Nephron (organoid): Measurements from ENCODE around the gene MTREX.

Experiments
- H3K27ac Mint-ChIP-seq, 3 experiments: 2 replicates each; pipeline ENCODE4 v1.8.0; 2020; ENCODE audit warnings: mixed read lengths in 3 of 3, mild to moderate bottlenecking in 2 of 3, moderate library complexity in 1 of 3
- H3K27me3 Mint-ChIP-seq: 2 replicates; pipeline ENCODE4 v1.8.0; 2021; ENCODE audit warnings: low read depth, mild to moderate bottlenecking, moderate library complexity, mixed read lengths
- H3K36me3 Mint-ChIP-seq: 2 replicates; pipeline ENCODE4 v1.8.0; 2020; ENCODE audit warnings: low read depth, mixed read lengths
- H3K4me1 Mint-ChIP-seq: 2 replicates; pipeline ENCODE4 v1.8.0; 2020; ENCODE audit warnings: mixed read lengths
- H3K4me3 Mint-ChIP-seq, 3 experiments: 2 replicates each; pipeline ENCODE4 v1.8.0; 2020; ENCODE audit warnings: mild to moderate bottlenecking in 3 of 3, mixed read lengths in 3 of 3, moderate library complexity in 2 of 3
- H3K9me3 Mint-ChIP-seq: 2 replicates; pipeline ENCODE4 v1.8.0; 2020; ENCODE audit warnings: mixed read lengths
- CTCF ChIP-seq, 3 experiments: fragments of 200-600 bp; sonication (generic); IDR thresholded peaks; one replicate each; pipeline ENCODE4 v1.5.0; 2021; ENCODE audit warnings: antibody characterized with exemption in 3 of 3; ENCODE audit not compliant: unreplicated experiment in 3 of 3

MTREX gene

GRCh38 chr5:55437452-55437851 is 129.7 kb downstream of the MTREX start:
- Mint-ChIP-seq H3K27ac (peak overlapping the region; percentile 91 to 94 (median 93)), H3K27me3 (no peaks in the 10 kb centered on the region)

GRCh38 chr5:55437859-55438206 is 130.0 kb downstream of the MTREX start:
- no peak for TF ChIP-seq CTCF (IDR thresholded peaks at IDR 0.05; ENCODE audit: unreplicated experiment in 3 of 3)
- Mint-ChIP-seq H3K4me3 (peak overlapping the region in 1 of 3 experiments; percentile 8), H3K9me3 (peaks cover 14% of the 10 kb centered on the region), H3K27me3 (no peaks in the 10 kb centered on the region), H3K27ac (peak overlapping the region; percentile 91 to 94 (median 93)), H3K4me1 (peaks cover 69% of the 10 kb centered on the region), H3K36me3 (peaks cover 43% of the 10 kb centered on the region)

More at GRCh38 chr5:55437452-55437851, 129.7 kb downstream of the MTREX start:
- peaks cover 18% of the 10 kb centered on the region for H3K9me3 Mint-ChIP-seq
- peaks cover 46% of the 10 kb centered on the region for H3K36me3 Mint-ChIP-seq
- no peak overlapping the region for H3K4me3 Mint-ChIP-seq
- peaks cover 65% of the 10 kb centered on the region for H3K4me1 Mint-ChIP-seq
- no peak for TF ChIP-seq CTCF (IDR thresholded peaks at IDR 0.05; ENCODE audit: unreplicated experiment in 3 of 3)

GRCh38 chr5:55438998-55439397 is 131.2 kb downstream of the MTREX start:
- no peak for TF ChIP-seq CTCF (IDR thresholded peaks at IDR 0.05; ENCODE audit: unreplicated experiment in 3 of 3)
- Mint-ChIP-seq H3K27ac (peak overlapping the region; percentile 91 to 94 (median 93)), H3K36me3 (peaks cover 35% of the 10 kb centered on the region), H3K9me3 (peaks cover 13% of the 10 kb centered on the region), H3K4me1 (peaks cover 72% of the 10 kb centered on the region), H3K27me3 (no peaks in the 10 kb centered on the region), H3K4me3 (peak overlapping the region in 1 of 3 experiments; percentile 28)

GRCh38 chr5:55440188-55440646 is 132.4 kb downstream of the MTREX start:
- H3K27ac Mint-ChIP-seq: peak overlapping the region; percentile 91 to 94 (median 93)
- H3K9me3 Mint-ChIP-seq: peaks cover 3% of the 10 kb centered on the region
- no peaks in the 10 kb centered on the region for H3K27me3 Mint-ChIP-seq
- H3K36me3 Mint-ChIP-seq: peaks cover 26% of the 10 kb centered on the region
- H3K4me3 Mint-ChIP-seq: no peak overlapping the region
- peaks cover 64% of the 10 kb centered on the region for H3K4me1 Mint-ChIP-seq
- TF ChIP-seq CTCF (IDR thresholded peaks at IDR 0.05; ENCODE audit: unreplicated experiment in 3 of 3): no peak

GRCh38 chr5:55441107-55441771 is 133.4 kb downstream of the MTREX start:
- peaks cover 2% of the 10 kb centered on the region for H3K9me3 Mint-ChIP-seq
- no peaks in the 10 kb centered on the region for H3K27me3 Mint-ChIP-seq
- peak overlapping the region in 2 of 3 experiments; percentile 61 to 69 for H3K27ac Mint-ChIP-seq
- peaks cover 21% of the 10 kb centered on the region for H3K36me3 Mint-ChIP-seq
- no peak overlapping the region for H3K4me3 Mint-ChIP-seq
- TF ChIP-seq CTCF (IDR thresholded peaks at IDR 0.05; ENCODE audit: unreplicated experiment in 3 of 3): no peak
- peaks cover 67% of the 10 kb centered on the region for H3K4me1 Mint-ChIP-seq

- H3K36me3 Mint-ChIP-seq: peaks cover 21% of the 10 kb centered on the region
- peak overlapping the region in 2 of 3 experiments; percentile 61 to 69 for H3K27ac Mint-ChIP-seq
- H3K4me3 Mint-ChIP-seq: no peak overlapping the region
- H3K9me3 Mint-ChIP-seq: no peaks in the 10 kb centered on the region
- H3K4me1 Mint-ChIP-seq: peaks cover 71% of the 10 kb centered on the region
- no peaks in the 10 kb centered on the region for H3K27me3 Mint-ChIP-seq
- TF ChIP-seq CTCF (IDR thresholded peaks at IDR 0.05; ENCODE audit: unreplicated experiment in 3 of 3): no peak
Observed at GRCh38 chr5:55441954-55442353, 134.2 kb downstream of the MTREX start.
